Liver (tissue), 9 donors: ENCODE results near the gene LMBRD1. TPM values are rescaled to one million over a fixed set of nuclear protein-coding genes. Genes with fewer than 3 reads are reported as not detected.

Experiments
- DNase-seq: peaks from one replicate; pipeline ENCODE4 v3.0.0-alpha.2; 2017; ENCODE audit warnings: low spot score
- H3K27ac ChIP-seq, 2 donors: one replicate each; pipeline ENCODE4 v1.7.0; 2013; ENCODE audit warnings: inconsistent platforms in 2 of 2, low read length in 2 of 2, control low read depth in 1 of 2, low read depth in 1 of 2, mild to moderate bottlenecking in 1 of 2
- H3K27me3 ChIP-seq, 4 donors: one replicate each; pipeline versions ENCODE4 v1.6.1 to v1.7.0; 2013; ENCODE audit warnings: low read length in 3 of 4, inconsistent platforms in 1 of 4, mild to moderate bottlenecking in 1 of 4, moderate library complexity in 1 of 4; ENCODE audit not compliant: control insufficient read depth in 4 of 4, insufficient read depth in 4 of 4
- H3K36me3 ChIP-seq, 4 donors: one replicate each; pipeline versions ENCODE4 v1.6.1 to v1.7.0; 2013; ENCODE audit warnings: low read length in 3 of 4, mild to moderate bottlenecking in 3 of 4, low read depth in 1 of 4, moderate library complexity in 1 of 4; ENCODE audit not compliant: control insufficient read depth in 4 of 4, insufficient read depth in 3 of 4
- H3K4me1 ChIP-seq, 4 donors: one replicate each; pipeline versions ENCODE4 v1.6.1 to v1.7.0; 2013; ENCODE audit warnings: low read length in 3 of 4, mild to moderate bottlenecking in 3 of 4, moderate library complexity in 1 of 4; ENCODE audit not compliant: control insufficient read depth in 4 of 4, insufficient read depth in 4 of 4
- H3K4me3 ChIP-seq, 3 donors: one replicate each; pipeline versions ENCODE4 v1.6.1 to v1.7.0; 2013; ENCODE audit warnings: low read length in 3 of 3, control low read depth in 1 of 3, low read depth in 1 of 3, mild to moderate bottlenecking in 1 of 3
- H3K9ac ChIP-seq, 2 donors: one replicate each; pipeline ENCODE4 v1.7.0; 2013; ENCODE audit warnings: low read length in 2 of 2, mild to moderate bottlenecking in 2 of 2, moderate library complexity in 2 of 2, control low read depth in 1 of 2, low read depth in 1 of 2
- H3K9me3 ChIP-seq, 4 donors: one replicate each; pipeline versions ENCODE4 v1.6.1 to v1.7.0; 2013; ENCODE audit warnings: low read length in 3 of 4; ENCODE audit not compliant: control insufficient read depth in 4 of 4
- CTCF ChIP-seq: fragments of 150-350 bp; IDR thresholded peaks from 2 replicates; pipeline ENCODE4 v1.5.1; 2017; ENCODE audit warnings: improper control_type of control experiment, low read depth, low read length; ENCODE audit not compliant: missing input control
- FOXA1 ChIP-seq: IDR thresholded peaks from 2 replicates; pipeline ENCODE4 v1.6.1; 2016; ENCODE audit warnings: antibody characterized with exemption
- GABPA ChIP-seq, 2 donors: IDR thresholded peaks in 1 of 2; conservative IDR thresholded peaks in 1 of 2; 2 replicates each; pipeline ENCODE4 v1.6.1; 2016; ENCODE audit warnings: antibody characterized with exemption in 2 of 2, mild to moderate bottlenecking in 1 of 2, moderate library complexity in 1 of 2
- HNF4A ChIP-seq, 2 donors: conservative IDR thresholded peaks; 2 replicates each; pipeline ENCODE4 v1.6.1; 2016; ENCODE audit warnings: antibody characterized with exemption in 2 of 2, mild to moderate bottlenecking in 2 of 2
- HNF4G ChIP-seq: IDR thresholded peaks from 2 replicates; pipeline ENCODE4 v1.6.1; 2016; ENCODE audit warnings: antibody characterized with exemption
- SP1 ChIP-seq: IDR thresholded peaks from 2 replicates; pipeline ENCODE4 v1.6.1; 2018; ENCODE audit warnings: antibody characterized with exemption, mild to moderate bottlenecking
- WGBS: extraction: QIAGEN DNeasy Blood & Tissue Kit; methylation state at CpG from one replicate; pipeline ENCODE4 v1.1.7; 2013; 5-methylcytosine and 5-hydroxymethylcytosine counted together
- polyA plus RNA-seq, 2 donors: library from polyadenylated mRNA; stranded (reverse) in 1 of 2; unstranded in 1 of 2; fragments of 200-250 nt in 1 of 2; fragments of >200 nt in 1 of 2; fragmentation: Nextera tagmentation in 1 of 2; extraction: Ambion mirVana in 1 of 2; gene quantifications; one replicate each; pipeline versions ENCODE4 v1.2.1 to v1.2.3, GENCODE V29; 2013 to 2015
- total RNA-seq, 2 donors: library from RNA; depleted of rRNA; stranded (reverse); fragments of >200 nt; gene quantifications; one replicate each; pipeline ENCODE4 v1.2.3, GENCODE V29; 2014
- TF ChIP-seq, protein P1 (sequence below): IDR thresholded peaks from 2 replicates; pipeline ENCODE4 v1.6.1; 2016; ENCODE audit warnings: antibody characterized with exemption, mild to moderate bottlenecking
- donor health status: healthy.
- donor health status: healthy.
- donor health status: healthy.
- donor health status: healthy.
- donor health status: healthy.

Gene LMBRD1
- total and polyA plus RNA-seq, 4 donors, result 33.2 to 54.5 (median 43.3) TPM

- no peak for TF ChIP-seq GABPA (IDR thresholded peaks at IDR 0.05 in 1 of 2, conservative IDR thresholded peaks at IDR 0.05 in 1 of 2)
- TF ChIP-seq, protein P1, sequence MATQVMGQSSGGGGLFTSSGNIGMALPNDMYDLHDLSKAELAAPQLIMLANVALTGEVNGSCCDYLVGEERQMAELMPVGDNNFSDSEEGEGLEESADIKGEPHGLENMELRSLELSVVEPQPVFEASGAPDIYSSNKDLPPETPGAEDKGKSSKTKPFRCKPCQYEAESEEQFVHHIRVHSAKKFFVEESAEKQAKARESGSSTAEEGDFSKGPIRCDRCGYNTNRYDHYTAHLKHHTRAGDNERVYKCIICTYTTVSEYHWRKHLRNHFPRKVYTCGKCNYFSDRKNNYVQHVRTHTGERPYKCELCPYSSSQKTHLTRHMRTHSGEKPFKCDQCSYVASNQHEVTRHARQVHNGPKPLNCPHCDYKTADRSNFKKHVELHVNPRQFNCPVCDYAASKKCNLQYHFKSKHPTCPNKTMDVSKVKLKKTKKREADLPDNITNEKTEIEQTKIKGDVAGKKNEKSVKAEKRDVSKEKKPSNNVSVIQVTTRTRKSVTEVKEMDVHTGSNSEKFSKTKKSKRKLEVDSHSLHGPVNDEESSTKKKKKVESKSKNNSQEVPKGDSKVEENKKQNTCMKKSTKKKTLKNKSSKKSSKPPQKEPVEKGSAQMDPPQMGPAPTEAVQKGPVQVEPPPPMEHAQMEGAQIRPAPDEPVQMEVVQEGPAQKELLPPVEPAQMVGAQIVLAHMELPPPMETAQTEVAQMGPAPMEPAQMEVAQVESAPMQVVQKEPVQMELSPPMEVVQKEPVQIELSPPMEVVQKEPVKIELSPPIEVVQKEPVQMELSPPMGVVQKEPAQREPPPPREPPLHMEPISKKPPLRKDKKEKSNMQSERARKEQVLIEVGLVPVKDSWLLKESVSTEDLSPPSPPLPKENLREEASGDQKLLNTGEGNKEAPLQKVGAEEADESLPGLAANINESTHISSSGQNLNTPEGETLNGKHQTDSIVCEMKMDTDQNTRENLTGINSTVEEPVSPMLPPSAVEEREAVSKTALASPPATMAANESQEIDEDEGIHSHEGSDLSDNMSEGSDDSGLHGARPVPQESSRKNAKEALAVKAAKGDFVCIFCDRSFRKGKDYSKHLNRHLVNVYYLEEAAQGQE, result no peak
- TF ChIP-seq SP1, result no peak
- no peak for TF ChIP-seq HNF4G
- Histone ChIP-seq H3K4me3 (no peak overlapping the region), H3K4me1 (peaks cover 0 to 2% (median under 1%) of the 10 kb centered on the region in 4 donors), H3K9me3 (no peaks in the 10 kb centered on the region), H3K36me3 (no peaks in the 10 kb centered on the region), H3K27ac (no peak overlapping the region), H3K27me3 (no peaks in the 10 kb centered on the region), H3K9ac (no peak overlapping the region)
- no peak for DNase-seq
- WGBS, result 88% methylated on average over 5 of the region's 5 CpGs
Observed at GRCh38 chr6:69771158-69771906, 25.5 kb downstream of the LMBRD1 start.

DNA sequence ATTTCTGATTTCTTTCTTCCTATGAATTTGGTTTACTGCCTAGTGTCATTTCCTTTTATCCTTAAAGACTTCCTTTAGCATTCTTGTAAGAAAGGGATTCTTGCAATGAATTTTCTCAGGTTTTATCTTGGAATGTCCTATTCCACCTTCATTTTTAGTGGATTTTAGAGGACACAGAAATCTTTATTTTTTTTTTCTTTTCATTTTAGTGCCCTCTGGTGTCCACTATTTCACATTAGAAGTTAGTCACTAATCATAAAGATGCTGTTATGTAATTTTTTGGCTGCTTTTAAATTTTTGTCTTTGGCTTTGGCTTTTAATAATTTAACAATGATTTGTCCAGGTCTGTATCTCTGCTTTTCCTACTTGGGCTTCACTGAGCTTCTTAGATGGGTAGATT lies 28.1 kb downstream of the LMBRD1 start:
- Histone ChIP-seq H3K4me3 (no peak overlapping the region), H3K27ac (no peak overlapping the region), H3K27me3 (no peaks in the 10 kb centered on the region), H3K4me1 (peaks cover 0 to 2% (median under 1%) of the 10 kb centered on the region in 4 donors), H3K9ac (no peak overlapping the region), H3K36me3 (no peaks in the 10 kb centered on the region), H3K9me3 (no peaks in the 10 kb centered on the region)
- no peak for DNase-seq
- TF ChIP-seq CTCF (peak; percentile 2), HNF4A (conservative IDR thresholded peaks at IDR 0.05) (no peak)

GRCh38 chr6:69763763-69764162 lies 33.0 kb downstream of the LMBRD1 start:
- Histone ChIP-seq H3K36me3 (peaks cover 0 to 3% (median 0%) of the 10 kb centered on the region in 4 donors), H3K9ac (no peak overlapping the region), H3K27me3 (no peaks in the 10 kb centered on the region), H3K4me3 (no peak overlapping the region), H3K27ac (no peak overlapping the region), H3K4me1 (peaks cover 0 to 1% (median 0%) of the 10 kb centered on the region in 4 donors), H3K9me3 (no peaks in the 10 kb centered on the region)
- DNase-seq, result no peak
- 82% methylated on average over 3 of the region's 3 CpGs for WGBS
- no peak for TF ChIP-seq FOXA1
- no peak for TF ChIP-seq GABPA (IDR thresholded peaks at IDR 0.05 in 1 of 2, conservative IDR thresholded peaks at IDR 0.05 in 1 of 2)
- peak in 1 of 2 donors; percentile 12 for TF ChIP-seq HNF4A (conservative IDR thresholded peaks at IDR 0.05)
